H1 (cell line): ENCODE results near the gene CYP4F11.

Source experiments
- CREB1 ChIP-seq: IDR thresholded peaks from 2 replicates; pipeline ENCODE4 v1.6.1; 2012; ENCODE audit warnings: inconsistent platforms
- EZH2 ChIP-seq: fragments of 200-600 bp; sonication (generic); IDR thresholded peaks from 2 replicates; pipeline ENCODE4 v1.7.1; 2012; ENCODE audit warnings: low read depth, mild to moderate bottlenecking, moderate library complexity, low read length, inconsistent platforms; ENCODE audit not compliant: severe bottlenecking
- HDAC2 ChIP-seq, 2 experiments: fragments of 300-600 bp in 1 of 2; sonication (generic) in 1 of 2; IDR thresholded peaks; 2 replicates each; pipeline ENCODE4 v1.6.1; 2011 to 2012; ENCODE audit warnings: low read depth in 2 of 2, low read length in 2 of 2, mild to moderate bottlenecking in 2 of 2, moderate library complexity in 2 of 2, borderline replicate concordance in 1 of 2, inconsistent platforms in 1 of 2
- POLR2A ChIP-seq, 2 experiments: IDR thresholded peaks; 1 replicate in 1 of 2; 2 replicates in 1 of 2; pipeline ENCODE4 v1.6.1; 2011; ENCODE audit warnings: low read depth in 2 of 2, low read length in 2 of 2, mild to moderate bottlenecking in 2 of 2; ENCODE audit errors: control extremely low read depth in 1 of 2
- POLR2AphosphoS5 ChIP-seq: IDR thresholded peaks from 2 replicates; pipeline ENCODE4 v1.6.1; 2011; ENCODE audit warnings: low read depth, low read length
- RAD21 ChIP-seq, 2 experiments: IDR thresholded peaks in 1 of 2; conservative IDR thresholded peaks in 1 of 2; 2 replicates each; pipeline ENCODE4 v1.6.1; 2011; ENCODE audit warnings: low read depth in 2 of 2, low read length in 2 of 2, improper control_type of control experiment in 1 of 2, inconsistent platforms in 1 of 2, mild to moderate bottlenecking in 1 of 2, moderate library complexity in 1 of 2
- TAF1 ChIP-seq: IDR thresholded peaks from 2 replicates; pipeline ENCODE4 v1.6.1; 2011; ENCODE audit warnings: mild to moderate bottlenecking, low read depth, low read length
- TF ChIP-seq, protein P1 (sequence below), 3 experiments: IDR thresholded peaks; 1 replicate in 2 of 3; 2 replicates in 1 of 3; pipeline versions ENCODE4 v1.5.1 to v1.6.1; 2011; ENCODE audit warnings: low read length in 3 of 3, mild to moderate bottlenecking in 3 of 3, inconsistent platforms in 2 of 3, low read depth in 1 of 3, moderate library complexity in 1 of 3; ENCODE audit not compliant: insufficient read depth in 1 of 3; ENCODE audit errors: control extremely low read depth in 1 of 3
- TF ChIP-seq, protein P2 (sequence below): IDR thresholded peaks from 2 replicates; pipeline ENCODE4 v1.6.1; 2011; ENCODE audit warnings: low read depth, mild to moderate bottlenecking, low read length; ENCODE audit not compliant: insufficient read depth

DNA sequence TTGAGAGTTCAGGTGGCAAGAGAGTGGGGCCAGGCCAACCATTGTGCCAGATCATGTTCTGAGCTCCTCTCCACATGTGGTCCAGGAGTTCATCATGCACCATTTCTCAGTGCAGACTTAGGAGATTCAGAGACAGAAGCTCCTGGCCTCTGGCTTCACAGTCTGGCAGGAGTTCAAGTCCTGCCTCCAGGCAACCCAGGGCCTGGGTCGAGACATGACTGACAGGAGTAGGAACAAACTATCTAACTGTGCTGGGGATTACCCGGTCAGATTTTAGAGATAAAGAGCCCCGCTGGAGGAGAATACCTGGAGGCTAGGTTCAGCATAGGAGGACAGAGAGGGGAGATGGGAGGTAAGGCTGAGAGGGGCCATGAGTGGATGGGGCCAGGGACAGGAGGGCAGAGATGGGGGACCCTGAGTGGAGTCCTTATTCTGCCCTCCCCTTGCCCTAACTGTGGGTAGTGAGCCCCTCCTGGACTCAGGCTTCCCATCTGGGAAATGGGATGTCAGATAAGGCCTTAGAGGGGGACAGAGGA is 906 bp upstream of the CYP4F11 start:
- TF ChIP-seq TAF1 (no peak), CREB1 (no peak), POLR2AphosphoS5 (no peak), POLR2A (IDR thresholded peaks at IDR 0.05; ENCODE audit: control extremely low read depth in 1 of 2, low read depth in 2 of 2, low read length in 2 of 2) (no peak), RAD21 (IDR thresholded peaks at IDR 0.05 in 1 of 2, conservative IDR thresholded peaks at IDR 0.05 in 1 of 2; ENCODE audit: low read depth in 2 of 2, low read length in 2 of 2) (no peak), HDAC2 (IDR thresholded peaks at IDR 0.05; ENCODE audit: borderline replicate concordance in 1 of 2, low read depth in 2 of 2, low read length in 2 of 2) (no peak), EZH2 (no peak)
- TF ChIP-seq, protein P1, sequence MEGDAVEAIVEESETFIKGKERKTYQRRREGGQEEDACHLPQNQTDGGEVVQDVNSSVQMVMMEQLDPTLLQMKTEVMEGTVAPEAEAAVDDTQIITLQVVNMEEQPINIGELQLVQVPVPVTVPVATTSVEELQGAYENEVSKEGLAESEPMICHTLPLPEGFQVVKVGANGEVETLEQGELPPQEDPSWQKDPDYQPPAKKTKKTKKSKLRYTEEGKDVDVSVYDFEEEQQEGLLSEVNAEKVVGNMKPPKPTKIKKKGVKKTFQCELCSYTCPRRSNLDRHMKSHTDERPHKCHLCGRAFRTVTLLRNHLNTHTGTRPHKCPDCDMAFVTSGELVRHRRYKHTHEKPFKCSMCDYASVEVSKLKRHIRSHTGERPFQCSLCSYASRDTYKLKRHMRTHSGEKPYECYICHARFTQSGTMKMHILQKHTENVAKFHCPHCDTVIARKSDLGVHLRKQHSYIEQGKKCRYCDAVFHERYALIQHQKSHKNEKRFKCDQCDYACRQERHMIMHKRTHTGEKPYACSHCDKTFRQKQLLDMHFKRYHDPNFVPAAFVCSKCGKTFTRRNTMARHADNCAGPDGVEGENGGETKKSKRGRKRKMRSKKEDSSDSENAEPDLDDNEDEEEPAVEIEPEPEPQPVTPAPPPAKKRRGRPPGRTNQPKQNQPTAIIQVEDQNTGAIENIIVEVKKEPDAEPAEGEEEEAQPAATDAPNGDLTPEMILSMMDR (IDR thresholded peaks at IDR 0.05; ENCODE audit: control extremely low read depth in 1 of 3, insufficient read depth in 1 of 3, low read depth in 1 of 3, low read length in 3 of 3), result no peak
- TF ChIP-seq, protein P2, sequence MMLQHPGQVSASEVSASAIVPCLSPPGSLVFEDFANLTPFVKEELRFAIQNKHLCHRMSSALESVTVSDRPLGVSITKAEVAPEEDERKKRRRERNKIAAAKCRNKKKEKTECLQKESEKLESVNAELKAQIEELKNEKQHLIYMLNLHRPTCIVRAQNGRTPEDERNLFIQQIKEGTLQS, result no peak
